Sigmoid colon (tissue), 4 donors: ENCODE data around the gene UTP25.

ENCODE experiments used
- EP300 ChIP-seq, 4 donors: sonication (generic); formaldehyde crosslinking; IDR thresholded peaks; one replicate each; pipeline ENCODE4 v1.6.1; 2017; ENCODE audit warnings: antibody characterized with exemption in 4 of 4
- POLR2AphosphoS5 ChIP-seq, 4 donors: sonication (generic); formaldehyde crosslinking; IDR thresholded peaks; one replicate each; pipeline ENCODE4 v1.6.1; 2017; ENCODE audit warnings: antibody characterized with exemption in 4 of 4

- peak in 1 of 4 donors; percentile 65 for TF ChIP-seq POLR2AphosphoS5 (IDR thresholded peaks at IDR 0.05)
- no peak for TF ChIP-seq EP300 (IDR thresholded peaks at IDR 0.05)
Measured at GRCh38 chr1:209805875-209806760, 21.7 kb upstream of the UTP25 start, which contains the start of gene IRF6.
